Measurements from ENCODE around the gene TCP11.

The TCP11 gene

GRCh38 chr6:35090734-35091133 is 50.4 kb downstream of the TCP11 start:
- no peak for DNase-seq

DNA sequence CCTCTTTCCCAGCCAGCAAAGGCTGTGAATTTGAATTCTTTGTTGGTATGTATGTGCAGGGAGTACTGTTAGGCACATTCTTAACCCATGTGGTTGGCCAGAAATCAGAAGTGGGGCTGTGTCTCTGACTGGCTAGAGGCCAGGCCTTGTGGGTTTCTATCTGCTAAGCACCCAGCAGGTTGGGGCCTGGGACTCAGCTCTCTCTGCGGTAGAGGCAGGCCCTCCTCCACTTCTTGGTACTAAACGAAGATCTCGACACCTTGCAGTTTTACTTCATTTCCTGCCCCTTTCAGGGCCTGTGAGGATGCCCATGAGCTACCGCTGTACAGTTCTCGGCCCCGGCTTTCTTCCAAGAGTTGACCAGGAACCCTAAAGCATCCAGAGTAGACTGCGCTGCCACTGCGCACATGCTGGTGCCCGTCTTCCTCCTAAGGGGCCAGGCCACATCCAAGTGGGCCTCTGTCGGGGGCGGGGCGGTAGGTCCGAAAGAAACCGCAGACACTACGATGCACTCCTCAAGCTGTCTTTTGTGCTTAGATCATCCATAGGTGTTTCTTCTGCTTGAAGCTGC is 51.1 kb downstream of the TCP11 start:
- no peak for DNase-seq

DNA sequence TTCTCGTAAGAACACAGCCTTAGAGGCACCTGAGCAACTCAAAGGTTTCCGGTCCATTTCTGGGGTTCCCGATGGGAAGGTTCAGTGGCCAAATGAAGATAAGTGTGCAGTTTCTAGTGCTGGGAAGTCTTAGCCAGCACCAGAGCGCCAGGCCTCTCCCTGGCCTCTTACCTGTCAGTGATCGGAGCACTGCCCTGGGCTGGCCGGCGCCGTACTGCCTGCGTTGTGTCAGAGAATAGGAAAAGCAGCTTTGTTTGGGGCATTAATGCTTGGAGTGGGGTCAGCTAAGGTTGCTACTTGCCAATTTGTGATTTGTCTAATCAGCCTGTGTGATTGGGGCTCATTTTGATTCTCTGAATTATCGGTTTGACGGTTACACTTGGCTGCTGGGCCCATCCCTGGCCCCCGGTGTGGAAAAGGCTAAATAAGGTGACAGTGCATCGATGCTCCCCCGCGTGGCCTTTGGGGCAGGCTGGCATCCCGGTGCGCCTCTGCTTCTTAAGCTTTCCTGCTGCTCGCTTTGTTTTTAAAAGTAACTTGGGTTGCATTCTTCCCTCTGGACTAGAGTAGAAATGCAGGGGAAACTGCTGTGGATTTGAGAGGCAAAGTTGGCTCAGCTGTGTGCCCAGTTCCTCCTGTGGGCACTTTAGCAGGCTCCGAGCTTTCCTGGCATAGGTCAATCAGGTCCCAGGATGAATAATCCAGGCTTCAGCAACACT is 51.8 kb downstream of the TCP11 start:
- no peak for DNase-seq

- DNase-seq: no peak
These were observed 52.6 kb downstream of the TCP11 start for GRCh38 chr6:35088281-35089215.

DNA sequence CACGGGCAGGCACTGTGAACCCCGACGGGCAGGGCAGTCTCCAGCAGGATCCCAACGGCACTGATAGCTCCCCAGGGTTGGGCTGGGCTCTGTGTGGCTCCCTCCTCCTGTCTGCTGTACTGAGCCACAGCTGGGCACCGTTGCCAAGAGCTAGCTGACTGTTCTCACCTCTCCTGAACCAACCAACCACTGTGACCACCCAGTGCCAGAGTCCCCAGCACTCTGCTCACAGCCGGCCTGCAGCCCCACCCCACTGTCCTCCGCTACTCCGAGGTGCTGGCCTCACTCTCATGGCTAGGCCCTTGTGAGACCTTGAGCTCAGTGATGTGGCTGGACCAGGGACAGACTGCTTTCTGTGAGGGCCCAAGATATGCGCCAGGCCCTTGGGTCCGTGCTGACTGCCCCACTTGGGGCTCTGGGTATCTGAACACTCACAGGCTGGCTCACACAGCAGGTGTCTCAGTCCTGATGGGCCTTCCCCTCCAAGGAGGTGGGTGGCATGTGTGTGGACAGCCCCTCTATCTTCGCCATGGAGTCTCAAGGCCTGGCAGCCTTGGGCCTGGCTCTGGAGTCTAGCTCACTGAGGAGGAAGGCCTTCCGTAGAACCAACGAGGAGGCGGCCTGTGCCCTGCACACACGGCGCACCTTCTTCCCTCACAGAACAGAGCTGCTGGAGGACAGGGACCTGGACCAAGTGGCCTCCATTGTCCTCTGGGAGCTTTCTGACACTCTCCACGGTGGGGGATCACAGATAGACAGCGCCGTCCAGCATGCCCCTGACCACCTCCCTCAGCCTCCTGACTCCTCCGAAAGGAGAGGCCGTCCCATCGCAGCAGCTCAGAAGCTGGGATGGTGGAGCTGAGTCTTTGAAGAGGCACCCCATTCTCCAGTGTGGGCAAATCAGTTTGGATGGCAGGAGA is 53.5 kb downstream of the TCP11 start:
- no peak for DNase-seq

- DNase-seq: no peak
These were observed 54.3 kb downstream of the TCP11 start for GRCh38 chr6:35086636-35087360.

GRCh38 chr6:35086282-35086632 is 54.9 kb downstream of the TCP11 start:
- DNase-seq: no peak

DNA sequence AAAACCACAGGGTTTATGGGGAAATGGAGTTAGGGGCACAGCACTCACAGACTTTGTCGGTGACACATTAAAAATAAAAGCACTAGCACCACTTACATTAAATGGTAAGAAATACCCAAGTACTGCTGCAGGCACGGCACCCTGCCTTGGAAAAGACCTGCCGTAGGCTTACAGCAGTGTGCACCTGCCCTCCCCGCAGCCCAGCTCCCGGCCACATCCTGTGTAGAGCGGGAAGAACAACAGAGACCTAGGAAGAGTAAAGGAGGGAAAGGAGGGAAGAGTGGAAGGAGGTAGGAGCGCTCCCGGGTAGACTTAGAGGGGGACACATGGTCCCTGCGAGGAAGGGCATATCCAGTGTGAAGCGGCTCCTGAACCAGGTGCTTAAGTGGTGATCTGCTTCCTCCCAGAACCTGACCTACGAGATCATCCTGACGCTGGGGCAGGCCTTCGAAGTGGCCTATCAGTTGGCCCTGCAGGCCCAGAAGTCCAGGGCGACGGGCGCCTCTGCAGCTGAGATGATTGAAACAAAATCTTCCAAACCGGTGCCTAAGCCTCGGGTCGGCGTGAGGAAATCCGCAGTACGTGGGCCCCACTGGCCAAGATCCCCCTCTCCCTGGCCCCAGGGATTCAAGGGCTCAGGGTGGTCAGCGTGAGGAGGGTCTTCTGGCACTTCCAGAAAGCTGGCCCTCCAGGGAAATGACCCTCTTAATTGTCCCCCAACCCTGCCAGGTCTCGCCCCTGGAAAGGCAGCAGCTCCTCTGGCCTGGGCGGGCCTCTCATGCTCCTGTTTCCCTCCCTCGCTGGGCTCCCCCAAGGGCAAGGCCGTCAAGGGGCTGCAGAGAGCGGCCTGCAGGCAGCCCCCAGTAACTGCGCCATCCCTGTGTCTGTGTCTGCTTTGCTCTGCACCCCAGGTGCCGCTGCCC is 55.5 kb downstream of the TCP11 start:
- DNase-seq: no peak

- no peak for DNase-seq
These were observed 56.5 kb downstream of the TCP11 start for GRCh38 chr6:35084511-35085203.

DNA sequence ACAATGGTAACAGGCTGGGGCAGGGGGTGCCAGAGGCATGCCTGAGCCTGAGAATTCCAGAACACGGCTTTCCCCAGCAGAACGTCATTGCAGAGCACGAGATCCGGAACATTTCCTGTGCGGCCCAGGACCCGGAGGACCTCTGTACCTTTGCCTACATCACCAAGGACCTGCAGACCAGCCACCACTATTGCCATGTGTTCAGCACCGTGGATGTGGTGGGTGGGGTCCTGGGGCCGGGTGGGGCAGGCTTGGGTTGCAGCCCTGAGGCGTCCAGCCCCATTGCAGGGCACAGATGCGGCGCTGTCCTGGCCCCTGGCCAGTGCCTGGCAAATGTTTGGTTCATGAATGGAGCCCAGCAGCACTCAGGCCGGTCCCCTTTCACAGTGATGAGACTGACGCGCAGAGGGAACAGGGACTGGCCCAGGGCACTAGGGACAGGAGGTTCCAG is 57.1 kb downstream of the TCP11 start:
- DNase-seq: no peak

DNA sequence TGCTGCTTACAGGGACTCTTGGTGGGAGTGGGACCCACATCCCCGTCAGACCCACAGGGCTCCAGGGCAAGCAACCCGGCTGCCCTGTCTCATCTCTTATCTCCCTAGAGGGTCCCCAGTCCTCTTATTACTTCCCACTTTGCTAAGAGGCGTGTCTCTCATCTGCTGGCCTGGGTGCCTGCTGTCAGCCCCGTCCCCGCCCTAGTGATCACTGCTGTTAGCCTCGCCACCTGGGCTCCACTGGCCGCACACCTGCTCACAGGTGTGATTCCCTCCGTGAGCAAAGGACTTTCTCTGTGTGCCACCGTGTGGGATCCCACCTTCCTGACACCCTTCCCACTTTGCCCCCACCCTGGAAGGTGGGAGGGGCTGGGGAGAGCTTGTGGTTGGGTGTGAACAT is 57.6 kb downstream of the TCP11 start:
- no peak for DNase-seq

DNA sequence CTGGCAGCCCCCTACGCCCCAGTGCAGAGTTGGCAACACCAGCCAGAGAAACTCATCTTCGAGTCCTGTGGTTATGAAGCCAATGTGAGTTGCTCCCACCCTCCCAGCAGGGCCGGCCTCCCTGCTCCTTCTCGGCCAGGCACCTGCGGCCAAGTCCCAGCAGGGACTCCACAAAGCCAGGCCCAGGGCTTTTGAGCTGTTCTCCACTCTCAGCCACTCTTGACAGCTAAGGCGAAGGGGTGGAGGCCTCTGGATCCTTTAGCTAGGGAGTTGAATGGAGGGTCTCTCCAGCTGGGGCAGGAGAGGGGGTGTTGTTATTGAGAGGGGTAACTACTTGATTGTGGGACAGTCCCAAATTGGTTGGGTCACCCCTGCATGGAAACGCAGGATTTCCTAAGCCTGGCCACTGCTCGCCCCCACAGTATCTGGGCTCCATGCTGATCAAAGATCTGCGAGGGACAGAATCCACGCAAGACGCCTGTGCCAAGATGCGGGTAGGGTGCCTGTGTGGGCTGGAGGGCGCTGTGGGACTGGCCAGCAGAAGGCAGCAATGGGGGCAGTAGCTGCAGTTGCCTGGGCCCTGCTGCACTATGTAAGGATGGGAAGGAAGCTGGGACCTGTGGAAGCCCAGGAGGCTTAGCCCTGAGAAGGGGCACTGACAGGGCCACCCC is 58.3 kb downstream of the TCP11 start:
- DNase-seq: no peak

- no peak for DNase-seq
These were observed 59.0 kb downstream of the TCP11 start for GRCh38 chr6:35082046-35082732.

DNA sequence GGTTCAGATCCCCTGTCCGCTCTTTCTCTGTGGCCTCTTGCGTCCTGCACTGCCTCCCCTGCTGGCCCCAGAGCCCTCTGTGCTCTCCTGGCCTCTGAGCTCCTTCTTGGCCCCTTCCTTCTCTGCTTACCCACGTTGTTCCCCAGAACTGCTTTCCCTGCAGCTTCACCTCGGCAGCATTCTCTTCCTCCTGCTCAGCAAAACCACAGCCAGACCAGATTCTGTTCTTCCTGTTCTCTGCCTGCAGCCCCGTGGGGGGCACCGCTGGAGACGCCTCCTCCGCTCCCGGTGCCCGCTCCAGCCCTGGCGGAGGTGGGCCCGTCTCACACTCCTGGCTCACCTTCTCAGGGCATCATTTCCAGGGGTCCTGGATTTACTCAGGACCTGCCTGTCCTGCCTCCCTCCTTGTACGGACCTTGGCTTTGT is 59.7 kb downstream of the TCP11 start:
- no peak for DNase-seq

- no peak for DNase-seq
These were observed 60.2 kb downstream of the TCP11 start for GRCh38 chr6:35080821-35081425.

DNA sequence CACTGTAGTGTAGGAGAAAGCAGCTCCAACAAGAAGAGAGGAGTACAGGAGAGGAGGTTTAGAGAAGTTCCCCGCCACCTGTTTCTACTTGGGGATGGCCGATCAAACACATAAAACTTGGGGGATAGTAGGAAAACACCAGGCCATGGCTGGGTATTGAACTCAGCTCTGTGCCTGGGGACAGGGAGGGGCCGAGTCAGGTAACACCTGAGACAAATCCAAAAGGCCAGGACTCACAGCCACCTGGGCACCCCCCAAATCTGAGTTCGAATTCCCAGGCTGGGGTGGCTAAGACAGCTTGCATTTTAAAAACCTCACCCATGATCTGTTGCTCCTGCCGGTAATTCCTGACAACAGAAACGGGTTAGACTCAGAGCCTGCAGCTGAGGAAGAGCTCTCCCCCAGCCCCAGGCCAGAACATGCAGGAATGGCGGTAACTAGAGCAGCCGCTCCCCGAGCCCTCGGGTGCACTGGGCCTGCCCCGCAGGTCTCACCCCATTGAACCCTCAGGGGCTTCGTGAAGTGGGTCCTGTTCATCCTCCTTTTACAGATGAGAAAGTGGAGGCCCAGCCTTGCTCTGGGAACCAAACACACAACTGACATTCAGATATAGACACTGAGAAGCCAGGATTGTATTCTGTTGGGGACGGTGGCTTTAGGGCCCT is 61.0 kb downstream of the TCP11 start:
- DNase-seq: no peak

DNA sequence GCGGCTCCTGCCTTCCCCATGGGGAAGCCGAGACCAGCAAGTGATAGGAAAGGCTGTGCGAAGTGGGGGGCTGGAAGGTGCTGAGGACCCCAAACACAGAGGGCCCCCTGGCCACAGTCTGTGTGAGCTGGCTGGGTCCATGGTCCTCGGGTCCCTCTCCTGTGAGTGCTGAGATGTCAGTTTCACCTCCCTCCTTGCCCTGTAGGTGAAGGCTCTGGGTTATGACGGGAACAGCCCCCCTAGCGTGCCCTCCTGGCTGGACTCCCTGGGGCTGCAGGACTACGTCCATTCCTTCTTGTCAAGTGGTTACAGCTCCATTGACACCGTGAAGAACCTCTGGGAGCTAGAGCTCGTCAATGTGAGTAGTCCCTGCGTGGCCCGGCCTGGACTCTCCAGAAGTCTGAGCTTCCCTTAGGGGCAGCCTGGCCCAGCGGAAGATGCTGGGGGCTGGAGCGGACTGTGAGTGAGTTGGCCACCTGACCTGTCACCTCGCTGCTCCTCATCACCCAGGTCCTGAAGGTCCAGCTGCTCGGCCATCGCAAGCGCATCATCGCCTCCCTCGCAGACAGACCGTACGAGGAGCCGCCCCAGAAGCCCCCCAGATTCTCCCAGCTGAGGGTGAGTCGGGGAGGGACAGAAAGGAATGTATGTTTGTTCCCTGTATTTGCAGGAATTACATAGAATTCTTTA is 61.7 kb downstream of the TCP11 start:
- DNase-seq: no peak
